NCI-H82 treated with DMSO at 0.1 percent for 48 hours (cell line): ENCODE results near the gene GLS.

ENCODE experiments used
- DNase-seq: peaks from one replicate; lab custom pipeline; 2025; ENCODE audit not compliant: unreplicated experiment; lab: John Stamatoyannopoulos, UW

Gene GLS

DNA sequence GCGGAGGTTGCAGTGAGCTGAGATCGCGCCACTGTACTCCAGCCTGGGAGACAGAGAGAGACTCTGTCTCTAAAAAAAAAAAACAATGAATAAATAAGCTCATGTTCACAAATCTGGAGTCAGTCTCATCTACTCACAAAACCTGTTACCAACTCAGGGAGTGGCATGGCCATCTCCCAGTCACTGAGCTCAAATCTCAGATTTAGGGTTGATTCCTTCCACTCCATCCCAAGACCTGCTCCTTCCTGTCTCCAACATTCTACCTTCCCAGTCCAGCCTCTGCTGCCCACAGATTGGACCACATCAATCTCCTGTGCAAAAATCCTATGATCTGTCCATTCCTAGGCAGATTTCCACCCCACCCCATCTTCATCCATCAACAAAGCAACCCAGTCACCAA, 131.7 kb downstream of the GLS start:
- no peak for DNase-seq

DNA sequence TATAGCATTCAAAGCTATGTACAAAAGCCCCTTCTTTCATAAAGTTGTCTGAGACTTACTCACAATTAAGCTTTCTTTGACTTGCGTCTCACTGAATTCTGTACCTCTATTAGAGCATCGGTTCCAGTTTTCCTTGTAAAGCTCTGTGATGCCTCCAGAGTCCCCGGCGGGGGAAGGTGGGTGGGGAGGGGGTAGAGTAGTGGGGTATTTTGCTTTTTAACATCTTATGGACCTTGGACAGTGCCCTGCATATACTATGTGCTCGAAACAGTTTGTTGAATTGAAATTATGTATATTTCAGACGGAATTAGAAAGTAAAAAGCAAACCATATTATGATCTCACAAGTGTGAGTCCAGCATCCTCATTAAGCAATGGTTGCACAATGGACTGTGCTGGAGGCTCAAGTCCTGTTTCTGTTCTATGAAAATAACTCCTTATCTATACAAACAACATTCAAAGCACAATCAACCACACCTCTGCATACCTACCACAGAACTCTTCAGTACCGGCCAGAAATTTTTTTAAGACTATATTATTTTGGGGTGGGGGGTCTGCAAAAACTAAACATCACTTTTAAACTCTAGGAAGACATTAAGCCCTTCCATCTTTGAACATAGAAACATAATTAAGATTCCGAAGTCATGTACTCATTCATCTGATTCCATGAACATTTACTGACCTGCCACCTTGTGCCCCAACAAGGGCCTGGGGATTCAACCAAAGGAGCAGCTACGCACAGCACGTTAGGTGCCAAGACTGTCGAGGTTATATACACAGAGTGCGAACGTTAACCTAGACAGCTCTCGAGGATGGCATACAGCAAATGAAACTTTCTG, 132.4 kb downstream of the GLS start:
- no peak for DNase-seq

DNA sequence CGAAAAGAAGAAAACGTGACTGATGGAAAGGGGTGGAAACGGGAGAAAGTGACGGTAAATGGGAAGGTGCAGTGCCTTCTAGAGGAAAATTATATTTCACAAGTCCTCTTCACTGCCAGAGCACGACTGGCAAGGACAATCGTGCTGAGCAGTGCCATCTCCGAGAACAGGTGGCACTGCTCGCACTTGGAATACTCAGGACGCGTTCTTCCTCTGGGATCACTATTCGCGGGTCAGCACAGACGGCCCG, 133.0 kb downstream of the GLS start:
- no peak for DNase-seq

DNA sequence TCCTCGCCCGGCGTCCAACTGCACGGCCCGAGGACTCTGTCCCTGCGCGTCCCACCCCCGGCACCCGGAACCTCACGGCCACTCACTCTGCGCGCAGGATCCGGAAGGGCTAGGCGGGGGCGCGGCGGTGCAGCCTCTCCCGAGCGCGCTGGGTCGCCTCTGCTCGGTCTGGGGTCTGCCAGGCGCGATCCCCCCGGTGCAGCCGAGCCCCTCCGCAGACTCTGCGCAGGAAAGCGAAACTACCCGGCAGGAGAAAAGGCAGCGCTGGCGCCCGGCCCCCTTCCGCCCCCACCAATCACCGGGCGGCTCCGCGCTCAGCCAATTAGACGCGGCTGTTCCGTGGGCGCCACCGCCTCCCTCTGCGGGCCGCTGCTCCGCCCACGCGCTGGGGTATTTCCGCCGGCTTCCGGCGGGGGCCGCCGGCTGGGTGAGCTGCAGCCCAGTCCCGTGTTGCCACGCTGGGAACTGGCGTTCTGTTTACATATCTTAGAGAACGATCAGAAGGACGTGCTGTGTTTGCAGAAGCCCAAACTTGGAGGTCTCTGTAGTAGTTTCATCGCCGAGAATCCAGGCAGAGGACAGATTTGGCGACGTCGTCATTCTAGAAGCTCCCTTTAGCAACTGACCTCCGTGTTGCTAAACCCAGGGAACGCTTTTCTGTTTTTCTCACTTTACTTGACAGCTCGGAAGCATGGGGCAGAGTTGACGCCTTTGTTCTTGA, 133.5 kb downstream of the GLS start, which contains the start of gene STAT1:
Gene STAT1 (minus strand): TSS at position 240 of the 721 bp plus-strand sequence. CDS start 4,168 bp downstream, outside the sequence.
- peak; percentile 55 for DNase-seq

DNA sequence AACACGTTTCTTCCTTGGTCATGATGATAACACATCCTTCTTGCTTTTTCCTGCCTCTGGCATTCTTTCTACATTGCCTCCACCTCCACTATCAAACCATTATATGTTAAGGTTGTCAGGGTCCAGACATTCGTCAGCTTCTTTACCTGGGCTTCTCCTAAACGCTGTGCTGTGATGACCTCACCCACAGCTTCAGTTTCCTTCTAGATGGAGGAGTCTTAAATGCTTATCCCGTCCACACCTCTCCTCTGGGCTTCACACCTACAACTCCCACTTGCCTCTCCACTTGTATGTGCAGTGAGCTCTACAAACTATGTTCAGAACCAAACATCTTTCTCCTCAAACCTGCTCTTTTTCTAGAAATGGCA, 134.0 kb downstream of the GLS start:
- no peak for DNase-seq
